ENCODE measurements around the gene PTPRG.
"Not testable (repeated sequence)": the region's sequence is repeated elsewhere in the genome, so short reads cannot be mapped to it uniquely, and the experiment has no call there.

Gene PTPRG

DNA sequence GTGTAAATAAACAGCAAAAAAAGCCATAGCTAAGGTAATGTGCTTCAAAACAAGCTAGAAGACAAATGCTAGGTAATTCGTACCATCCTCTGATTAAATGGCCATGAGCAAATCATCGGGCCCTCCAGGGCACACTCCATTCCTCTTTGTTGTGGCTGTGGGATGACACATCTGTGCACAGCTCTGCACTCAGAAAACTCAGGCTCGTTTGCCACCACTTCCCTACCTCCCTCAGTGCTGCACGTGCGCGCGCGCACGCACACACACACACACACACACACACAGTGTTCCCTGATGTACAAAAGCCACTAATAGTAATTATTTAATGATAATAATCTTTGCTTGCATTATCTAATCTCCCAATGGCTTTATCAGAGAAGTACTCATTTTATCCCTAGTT lies 475.4 kb downstream of the PTPRG start:
- no peak for DNase-seq

- DNase-seq: not testable (repeated sequence)
These were observed 477.4 kb downstream of the PTPRG start for GRCh38 chr3:62038798-62039197.

DNA sequence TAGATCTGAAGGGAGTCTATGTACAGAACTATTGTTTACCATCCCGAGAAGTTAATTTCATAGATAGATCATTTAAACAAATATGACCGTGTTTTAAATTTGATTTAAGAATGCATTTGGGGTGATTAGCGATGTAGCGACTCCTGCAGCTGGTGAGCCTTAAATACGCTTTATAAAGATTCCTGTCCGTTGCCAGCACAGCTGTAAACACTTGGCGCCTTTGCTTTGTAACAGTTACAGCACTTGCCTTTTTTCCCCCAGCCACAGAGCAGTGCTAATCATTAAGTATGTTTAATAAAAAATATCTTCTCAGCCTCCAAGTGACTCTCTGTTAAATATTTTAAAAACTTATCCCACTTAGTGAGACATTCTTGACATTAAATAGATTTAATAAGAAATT lies 478.2 kb downstream of the PTPRG start:
- DNase-seq: no peak

DNA sequence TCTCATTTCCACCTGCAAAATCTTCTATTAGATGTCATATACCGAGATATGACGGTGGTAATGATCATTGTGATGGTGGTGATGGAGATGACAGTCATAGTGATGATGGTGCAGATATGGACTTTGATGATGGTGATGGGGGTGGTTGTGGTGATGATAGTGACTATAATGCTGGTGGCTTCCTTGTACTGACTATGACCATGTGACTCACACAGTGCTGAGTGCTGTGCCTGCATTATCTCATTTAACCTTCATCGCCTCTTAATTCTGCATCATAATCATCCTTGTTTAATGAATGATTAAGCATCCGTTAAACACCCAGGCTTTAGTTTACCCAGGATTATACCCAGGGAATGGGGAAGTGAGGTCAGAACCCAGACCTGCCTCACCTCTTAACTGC lies 480.3 kb downstream of the PTPRG start:
- no peak for DNase-seq

- DNase-seq: no peak
These were observed 483.6 kb downstream of the PTPRG start for GRCh38 chr3:62044874-62045411.

DNA sequence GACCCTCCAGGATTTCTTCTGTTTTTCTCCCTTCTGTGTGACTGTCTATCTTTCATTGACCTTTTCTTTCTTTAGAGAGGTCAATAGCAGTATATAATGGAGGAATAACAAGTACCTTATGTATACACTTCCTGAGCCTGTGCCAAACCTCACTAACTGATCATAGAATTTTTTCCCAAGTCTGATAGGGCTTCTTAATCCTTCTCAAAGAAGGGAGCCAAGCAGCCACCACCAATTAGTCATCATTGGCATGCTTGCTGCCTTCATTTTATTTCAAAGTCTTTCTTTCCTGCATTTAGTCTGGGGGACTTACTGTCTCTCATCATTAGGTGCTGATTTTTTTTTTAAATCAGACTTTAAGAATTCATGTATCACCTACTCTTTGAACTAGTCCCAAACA lies 485.0 kb downstream of the PTPRG start:
- DNase-seq: no peak

DNA sequence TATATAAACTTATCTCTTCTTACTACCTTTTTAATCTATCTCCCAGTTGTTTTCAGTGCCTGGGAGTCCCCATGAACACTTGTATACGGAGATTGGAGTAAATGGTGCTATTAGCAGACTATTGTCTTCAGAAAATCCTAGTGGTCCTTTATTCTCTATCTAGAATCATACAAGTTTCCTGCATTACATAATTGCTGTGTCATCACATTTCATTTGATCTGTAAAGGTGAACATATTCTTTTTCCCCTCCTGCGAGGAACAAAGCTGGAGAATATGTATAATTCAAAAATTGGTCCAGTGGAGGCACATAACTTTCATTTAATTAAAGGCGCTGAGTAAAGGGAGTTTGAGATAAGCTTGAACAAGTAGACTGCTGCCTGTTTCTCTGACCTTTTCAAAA lies 487.2 kb downstream of the PTPRG start:
- DNase-seq: no peak

DNA sequence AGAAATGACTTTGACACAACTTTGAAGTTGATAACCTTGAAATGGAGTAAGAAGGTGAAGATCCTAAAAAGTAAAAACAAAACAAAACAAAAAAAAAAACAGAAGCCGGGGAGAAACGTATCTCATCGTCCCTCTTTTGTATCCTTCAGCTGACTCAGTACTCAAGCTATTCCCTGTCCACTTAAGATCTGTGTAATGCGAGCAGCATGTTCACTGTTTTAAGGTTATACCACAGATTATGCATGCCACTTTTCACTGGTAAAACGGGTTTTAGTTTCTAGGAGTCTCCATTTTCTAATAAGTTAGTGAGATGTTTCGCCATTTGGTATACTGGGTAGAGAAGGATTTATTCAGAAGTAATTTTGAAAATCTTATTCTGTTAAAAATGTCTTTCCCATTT lies 487.7 kb downstream of the PTPRG start:
- no peak for DNase-seq

DNA sequence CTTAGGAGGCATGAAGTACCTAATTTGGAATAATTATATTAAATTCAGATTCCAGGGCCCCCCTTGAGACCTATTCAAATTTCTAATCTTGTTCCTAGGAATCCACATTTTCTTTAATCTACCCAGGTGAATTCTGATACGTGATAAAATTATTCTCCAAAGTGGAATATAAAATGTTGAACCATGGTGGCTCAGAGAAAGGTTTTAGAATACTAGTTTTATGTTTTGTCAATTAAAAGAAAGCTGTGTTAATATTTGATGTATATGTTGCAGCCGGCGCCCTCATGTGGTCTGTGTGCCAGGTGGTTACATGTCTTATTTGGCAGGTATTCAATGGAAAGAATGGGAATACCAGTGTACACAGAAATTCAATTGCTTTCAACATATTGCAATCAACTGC lies 490.1 kb downstream of the PTPRG start:
- peak; percentile 7 for DNase-seq

GRCh38 chr3:62052331-62052730 lies 491.0 kb downstream of the PTPRG start:
- no peak for DNase-seq

GRCh38 chr3:62056658-62057057 lies 495.3 kb downstream of the PTPRG start:
- no peak for DNase-seq

- no peak for DNase-seq
These were observed 496.1 kb downstream of the PTPRG start for GRCh38 chr3:62057339-62058047.

- DNase-seq: no peak
These were observed 504.8 kb downstream of the PTPRG start for GRCh38 chr3:62065985-62066693.

DNA sequence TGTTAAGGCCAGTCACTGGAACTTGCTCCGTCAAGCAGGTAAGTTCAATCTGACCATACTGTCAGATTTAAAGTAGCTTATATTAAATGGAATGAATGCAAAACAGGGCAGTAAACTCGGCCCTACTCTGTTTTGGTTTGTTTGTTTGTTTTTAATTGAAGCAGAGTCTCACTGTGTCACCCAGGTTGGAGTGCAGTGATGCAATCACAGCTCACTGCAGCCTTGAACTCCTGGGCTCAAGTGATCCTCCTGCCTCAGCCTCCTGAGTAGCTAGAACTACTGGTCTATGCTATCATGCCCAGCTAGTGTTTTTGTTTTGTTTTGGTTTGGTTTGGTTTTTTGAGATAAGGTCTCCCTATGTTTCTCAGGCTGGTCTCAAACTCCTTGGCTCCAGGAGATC lies 507.0 kb downstream of the PTPRG start:
- no peak for DNase-seq

GRCh38 chr3:62070891-62071290 lies 509.5 kb downstream of the PTPRG start:
- no peak for DNase-seq

GRCh38 chr3:62073038-62073437 lies 511.7 kb downstream of the PTPRG start:
- no peak for DNase-seq

- DNase-seq: no peak
These were observed 523.2 kb downstream of the PTPRG start for GRCh38 chr3:62084558-62084957.

DNA sequence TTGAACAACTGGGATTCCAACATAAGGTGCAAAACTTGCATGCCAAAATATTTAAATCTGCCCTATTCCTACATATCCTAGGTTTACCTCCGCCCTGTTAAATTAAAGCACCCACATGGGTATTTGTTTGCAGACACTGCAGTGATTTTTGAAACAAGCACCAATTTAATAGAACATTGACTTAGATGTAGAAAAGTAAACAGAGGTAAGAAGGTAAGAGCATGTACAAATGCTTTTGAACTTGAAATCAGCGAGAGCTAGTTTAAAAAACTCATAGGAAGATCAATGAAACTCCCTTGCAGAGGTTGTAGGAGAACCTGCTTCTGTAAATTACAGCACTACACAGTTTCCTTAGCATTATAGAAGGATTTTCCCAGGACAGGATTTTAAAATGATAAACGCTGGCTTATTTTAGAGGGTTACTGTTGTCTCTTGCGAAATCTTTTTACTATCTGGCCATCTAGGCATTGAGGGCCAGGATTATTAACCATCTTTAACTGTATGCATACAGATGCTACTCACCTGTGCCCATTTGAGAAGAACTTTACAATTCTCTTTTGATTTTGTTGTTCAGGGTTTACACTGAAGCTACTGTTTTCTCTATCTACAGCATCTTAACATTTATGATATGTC lies 527.2 kb downstream of the PTPRG start:
- DNase-seq: no peak

GRCh38 chr3:62090066-62090465 lies 528.7 kb downstream of the PTPRG start:
- no peak for DNase-seq

DNA sequence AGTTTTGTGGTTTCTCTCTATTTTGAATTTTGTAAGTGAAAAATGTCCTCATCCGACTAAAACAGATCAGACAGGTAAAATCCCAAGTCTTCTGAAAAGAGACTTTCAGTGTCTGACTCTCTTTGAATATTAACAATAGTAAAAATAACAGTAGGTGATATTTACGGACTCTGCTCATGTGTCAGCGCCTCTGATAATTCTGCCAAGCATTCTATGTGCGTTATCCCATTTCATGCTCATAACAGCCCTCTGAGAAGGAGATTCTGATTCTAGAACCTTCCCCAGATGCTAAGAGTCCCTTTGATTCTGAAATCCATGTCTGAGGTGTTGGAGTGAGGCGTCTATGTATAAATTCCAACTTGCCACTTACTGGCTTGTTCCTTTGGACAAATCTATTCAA lies 529.1 kb downstream of the PTPRG start:
- no peak for DNase-seq

DNA sequence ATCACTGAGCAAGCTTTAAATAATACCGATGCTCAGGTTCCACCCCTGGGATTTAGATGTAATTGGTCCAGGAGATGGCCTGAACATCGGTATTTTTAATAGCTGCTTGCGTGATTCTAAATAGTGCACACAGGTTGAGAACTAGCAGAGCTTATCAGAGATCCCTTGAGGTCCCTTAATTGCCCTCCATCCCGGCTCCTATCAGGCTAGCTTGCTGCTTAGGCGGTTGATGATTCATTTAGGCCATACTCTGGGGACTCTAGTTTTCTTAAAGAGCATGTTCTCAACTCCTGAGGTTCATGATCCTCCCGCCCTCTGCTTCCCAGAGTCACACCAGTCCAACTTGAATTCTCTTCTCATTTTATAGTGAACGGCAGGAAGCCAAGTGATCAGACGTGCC lies 531.7 kb downstream of the PTPRG start:
- DNase-seq: no peak

DNA sequence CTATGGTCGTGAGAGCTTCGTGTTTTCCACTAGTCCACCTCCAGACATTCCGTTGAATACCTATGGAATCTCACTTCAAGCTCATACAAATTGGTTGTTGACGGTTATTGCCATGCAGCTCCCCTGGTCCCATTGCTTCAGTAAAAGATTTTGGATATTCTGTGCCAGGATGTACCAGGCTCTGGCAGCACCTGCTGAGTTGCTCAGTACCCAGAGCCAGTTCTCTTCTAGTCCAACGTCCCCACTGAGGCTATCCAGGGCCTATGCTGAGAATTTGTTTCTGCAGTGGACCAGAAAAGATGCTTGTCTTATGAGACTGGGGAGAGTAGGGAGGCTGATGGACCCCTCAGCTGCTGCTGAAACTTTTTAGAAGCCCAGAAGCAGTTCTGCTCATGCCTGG lies 533.1 kb downstream of the PTPRG start:
- DNase-seq: no peak

DNA sequence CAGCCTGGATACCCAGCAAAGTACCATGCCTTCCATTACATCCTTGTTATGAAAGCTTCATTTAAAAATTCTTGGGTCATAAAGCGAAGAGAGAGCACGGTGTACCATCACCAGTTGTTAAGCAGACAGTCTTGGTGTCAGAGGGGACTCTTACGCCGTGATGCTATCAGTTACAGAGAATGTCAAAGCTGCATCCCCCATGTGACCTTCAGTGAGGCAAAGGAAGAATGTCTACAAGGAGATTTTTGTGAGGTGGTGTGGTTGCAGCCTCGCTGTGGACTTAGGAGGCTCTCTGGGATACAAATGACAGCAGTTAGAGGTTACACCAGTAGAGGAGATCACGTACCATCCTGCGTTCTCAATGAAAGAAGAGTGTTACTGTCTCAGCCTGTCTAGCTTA lies 533.7 kb downstream of the PTPRG start:
- no peak for DNase-seq

DNA sequence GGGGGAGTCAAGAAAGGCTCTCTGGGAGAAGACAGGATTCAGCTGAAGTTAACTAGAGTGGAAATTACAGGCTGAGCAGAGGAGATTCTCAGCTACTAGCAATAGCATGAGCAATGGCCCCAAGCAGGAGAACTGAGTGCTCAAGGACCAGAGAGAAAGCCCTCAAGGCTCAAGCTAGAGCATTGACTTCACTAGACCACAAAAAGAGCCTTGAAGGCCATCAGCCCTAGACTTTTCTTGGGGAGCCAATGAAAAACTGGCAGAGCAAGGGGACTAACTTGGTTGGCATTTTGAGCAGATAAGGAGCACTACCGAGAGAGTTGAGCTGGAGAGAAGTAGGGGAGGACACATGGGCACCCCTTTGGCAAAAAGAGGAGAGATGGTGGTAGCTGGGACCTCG lies 534.4 kb downstream of the PTPRG start:
- no peak for DNase-seq
